Fibroblast of lung (primary cell): Measurements from ENCODE around the gene IL13. TPM values are rescaled to one million over a fixed set of nuclear protein-coding genes. Genes with fewer than 3 reads are reported as not detected.

Experiments used
- DNase-seq, 2 donors: peaks; one replicate each; pipeline versions ENCODE4 v3.0.0 to v3.0.0-alpha.2; 2010; ENCODE audit warnings: low read depth in 2 of 2
- H2AFZ ChIP-seq: 2 replicates; pipeline ENCODE4 v1.5.1; 2012; ENCODE audit warnings: low read length, control low read depth, inconsistent platforms
- H3K27ac ChIP-seq: 2 replicates; pipeline ENCODE4 v1.5.1; 2011; ENCODE audit warnings: low read length, control low read depth; ENCODE audit not compliant: insufficient read depth
- H3K27me3 ChIP-seq: 2 replicates; pipeline ENCODE4 v1.5.1; 2011; ENCODE audit warnings: mild to moderate bottlenecking, low read length; ENCODE audit not compliant: control insufficient read depth, insufficient read depth
- H3K36me3 ChIP-seq: 2 replicates; pipeline ENCODE4 v1.5.1; 2011; ENCODE audit warnings: low read length; ENCODE audit not compliant: control insufficient read depth, insufficient read depth
- H3K4me1 ChIP-seq: 2 replicates; pipeline ENCODE4 v1.5.1; 2011; ENCODE audit warnings: low read length; ENCODE audit not compliant: control insufficient read depth, insufficient read depth; ENCODE audit errors: extremely low read depth
- H3K4me2 ChIP-seq: 2 replicates; pipeline ENCODE4 v1.5.1; 2011; ENCODE audit warnings: low read length, control low read depth; ENCODE audit not compliant: insufficient read depth; ENCODE audit errors: extremely low read depth
- H3K4me3 ChIP-seq, 4 experiments: fragments of 200-600 bp in 1 of 4; sonication (generic) in 1 of 4; replicated peaks in 1 of 4; 2 replicates each; pipeline ENCODE4 v1.5.1; 2011 to 2016; ENCODE audit warnings: low read length in 4 of 4, low read depth in 3 of 4, mild to moderate bottlenecking in 3 of 4, control low read depth in 2 of 4, inconsistent platforms in 1 of 4, mixed read lengths in 1 of 4; ENCODE audit not compliant: insufficient read depth in 1 of 4; ENCODE audit errors: control extremely low read depth in 1 of 4
- H3K79me2 ChIP-seq: 2 replicates; pipeline ENCODE4 v1.5.1; 2012; ENCODE audit warnings: mild to moderate bottlenecking, low read length, inconsistent platforms; ENCODE audit not compliant: control insufficient read depth, insufficient read depth
- H3K9ac ChIP-seq: 2 replicates; pipeline ENCODE4 v1.5.1; 2011; ENCODE audit warnings: mild to moderate bottlenecking, low read length, control low read depth; ENCODE audit not compliant: insufficient read depth
- H3K9me3 ChIP-seq: 2 replicates; pipeline ENCODE4 v1.5.1; 2012; ENCODE audit warnings: low read depth, low read length; ENCODE audit not compliant: control insufficient read depth, insufficient read depth
- H4K20me1 ChIP-seq: 2 replicates; pipeline ENCODE4 v1.5.1; 2011; ENCODE audit warnings: low read length; ENCODE audit not compliant: control insufficient read depth, insufficient read depth; ENCODE audit errors: extremely low read depth
- EZH2 ChIP-seq: IDR thresholded peaks from 2 replicates; pipeline ENCODE4 v1.5.1; 2012; ENCODE audit warnings: low read length, control low read depth, mild to moderate bottlenecking; ENCODE audit errors: missing control alignments
- polyA plus RNA-seq, 2 donors: library from polyadenylated mRNA; depleted of rRNA in 1 of 2; stranded (reverse) in 1 of 2; unstranded in 1 of 2; fragments of >200 nt; gene quantifications; 2 replicates each; pipeline ENCODE4 v1.2.1, GENCODE V29; 2011 to 2012; ENCODE audit warnings: missing spikeins in 1 of 2
- total RNA-seq: library from RNA; depleted of rRNA; stranded (reverse); fragments of >200 nt; gene quantifications from 2 replicates; pipeline ENCODE4 v1.2.1, GENCODE V29; 2014
- TF ChIP-seq, protein P1 (sequence below), 2 donors: IDR thresholded peaks in 1 of 2; conservative IDR thresholded peaks in 1 of 2; 1 replicate in 1 of 2; 2 replicates in 1 of 2; pipeline ENCODE4 v1.5.1; 2011 to 2012; ENCODE audit warnings: low read length in 2 of 2, control low read depth in 1 of 2, inconsistent platforms in 1 of 2, low read depth in 1 of 2, mild to moderate bottlenecking in 1 of 2

The IL13 gene
- total and polyA plus RNA-seq, 2 donors (not counting 1 experiment from before 2014, with no cell fraction given): not detected

DNA sequence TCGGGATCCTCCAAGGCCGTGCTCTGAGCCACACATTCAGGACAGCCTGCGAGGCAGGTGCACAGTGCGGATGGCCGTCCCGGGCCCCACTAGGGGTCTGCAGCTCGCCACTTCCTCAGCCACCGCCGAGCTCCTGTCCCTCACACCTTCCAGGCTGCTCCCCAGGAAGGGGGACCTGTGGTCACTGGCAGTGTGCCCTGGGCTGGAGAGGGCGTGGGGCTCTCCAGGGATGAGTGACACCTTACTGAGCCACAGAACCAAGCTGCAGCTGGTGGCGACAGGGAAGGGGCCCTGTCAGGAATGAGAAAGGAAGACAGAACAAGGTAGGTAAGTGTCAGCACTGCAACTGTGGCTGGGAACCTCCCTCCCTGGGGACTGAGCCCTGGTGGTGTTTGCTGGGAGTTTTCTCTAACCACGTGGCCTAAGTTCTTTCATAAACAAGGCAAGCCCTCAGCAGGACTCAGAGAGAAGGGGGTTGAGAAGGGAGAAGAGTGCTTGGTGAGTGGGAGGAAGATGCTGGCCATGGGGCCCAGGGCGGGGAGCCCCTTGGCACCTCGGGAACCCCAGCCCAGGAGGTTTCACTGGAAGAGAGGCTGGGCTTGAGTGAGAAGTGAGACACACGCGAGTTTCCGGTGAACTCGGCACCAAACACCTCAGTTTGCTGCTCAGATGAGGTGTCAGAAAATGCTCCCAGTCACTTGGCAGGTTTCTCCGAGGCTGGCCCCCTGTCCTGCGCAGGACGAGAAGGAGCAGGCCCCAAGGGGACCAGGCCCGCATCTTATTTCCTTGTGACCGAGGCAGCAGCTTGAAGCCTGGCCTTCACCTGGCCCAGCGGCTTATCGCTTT, 5.2 kb downstream of the IL13 start:
- no peaks in the 10 kb centered on the region for H3K79me2 ChIP-seq
- TF ChIP-seq EZH2: no peak
- TF ChIP-seq, protein P1, sequence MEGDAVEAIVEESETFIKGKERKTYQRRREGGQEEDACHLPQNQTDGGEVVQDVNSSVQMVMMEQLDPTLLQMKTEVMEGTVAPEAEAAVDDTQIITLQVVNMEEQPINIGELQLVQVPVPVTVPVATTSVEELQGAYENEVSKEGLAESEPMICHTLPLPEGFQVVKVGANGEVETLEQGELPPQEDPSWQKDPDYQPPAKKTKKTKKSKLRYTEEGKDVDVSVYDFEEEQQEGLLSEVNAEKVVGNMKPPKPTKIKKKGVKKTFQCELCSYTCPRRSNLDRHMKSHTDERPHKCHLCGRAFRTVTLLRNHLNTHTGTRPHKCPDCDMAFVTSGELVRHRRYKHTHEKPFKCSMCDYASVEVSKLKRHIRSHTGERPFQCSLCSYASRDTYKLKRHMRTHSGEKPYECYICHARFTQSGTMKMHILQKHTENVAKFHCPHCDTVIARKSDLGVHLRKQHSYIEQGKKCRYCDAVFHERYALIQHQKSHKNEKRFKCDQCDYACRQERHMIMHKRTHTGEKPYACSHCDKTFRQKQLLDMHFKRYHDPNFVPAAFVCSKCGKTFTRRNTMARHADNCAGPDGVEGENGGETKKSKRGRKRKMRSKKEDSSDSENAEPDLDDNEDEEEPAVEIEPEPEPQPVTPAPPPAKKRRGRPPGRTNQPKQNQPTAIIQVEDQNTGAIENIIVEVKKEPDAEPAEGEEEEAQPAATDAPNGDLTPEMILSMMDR (conservative IDR thresholded peaks at IDR 0.05 in 1 of 2, IDR thresholded peaks at IDR 0.05 in 1 of 2; ENCODE audit: low read depth in 1 of 2, low read length in 2 of 2): no peak
- no peak overlapping the region for H3K9ac ChIP-seq
- no peak overlapping the region for H3K4me3 ChIP-seq
- H3K36me3 ChIP-seq: no peaks in the 10 kb centered on the region
- no peak overlapping the region for H2AFZ ChIP-seq
- no peak overlapping the region for H3K27ac ChIP-seq
- H3K4me1 ChIP-seq: peaks cover 2% of the 10 kb centered on the region
- no peak overlapping the region for H3K4me2 ChIP-seq
- H3K27me3 ChIP-seq: no peaks in the 10 kb centered on the region
- DNase-seq: no peak
- H3K9me3 ChIP-seq: no peaks in the 10 kb centered on the region
- no peaks in the 10 kb centered on the region for H4K20me1 ChIP-seq

DNA sequence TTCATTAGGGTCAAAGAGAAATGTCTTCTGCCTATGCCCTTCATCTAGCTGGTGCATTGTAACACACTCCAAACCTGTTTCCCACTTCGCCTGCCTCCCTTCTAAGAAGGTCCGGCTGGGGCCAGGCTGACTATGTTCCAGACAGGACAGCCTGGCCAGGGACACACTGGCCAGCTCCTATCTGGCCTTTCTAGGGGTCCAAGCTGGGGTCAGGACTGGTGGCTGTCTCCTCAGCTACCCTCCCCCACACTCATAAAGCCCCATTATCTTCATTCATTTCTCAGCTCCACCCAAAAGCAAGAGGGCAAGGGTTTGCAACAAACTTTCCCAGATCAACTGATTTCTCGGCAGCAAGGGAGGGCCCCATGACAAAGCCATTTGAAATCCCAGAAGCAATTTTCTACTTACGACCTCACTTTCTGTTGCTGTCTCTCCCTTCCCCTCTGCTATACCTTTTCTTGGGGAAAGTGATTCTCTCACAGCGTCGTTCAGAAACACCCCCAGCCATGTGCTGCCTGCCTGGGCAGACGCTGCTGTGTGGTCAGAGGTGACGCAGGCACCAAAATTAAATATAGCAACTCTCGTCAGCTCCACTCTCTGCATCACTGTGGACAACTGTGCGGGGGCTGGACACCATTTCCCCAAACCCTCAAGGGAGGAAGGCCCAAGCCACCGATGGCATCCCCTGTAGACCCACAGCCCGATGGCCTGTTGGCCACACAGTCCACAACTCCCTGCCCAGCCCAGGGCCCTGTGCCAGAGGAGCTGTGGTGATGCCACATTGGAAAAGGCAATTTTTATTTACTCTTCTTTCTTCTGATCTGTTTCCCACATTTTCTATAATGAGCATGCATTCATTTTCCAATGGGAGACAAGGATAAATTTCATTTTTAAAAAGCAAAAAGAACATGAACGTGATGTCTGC, 6.1 kb downstream of the IL13 start:
- Histone ChIP-seq H3K27me3 (no peaks in the 10 kb centered on the region), H3K27ac (no peak overlapping the region), H3K9ac (no peak overlapping the region), H3K36me3 (no peaks in the 10 kb centered on the region), H3K4me2 (no peak overlapping the region), H3K4me3 (no peak overlapping the region), H2AFZ (no peak overlapping the region), H3K4me1 (peaks cover 2% of the 10 kb centered on the region), H3K9me3 (no peaks in the 10 kb centered on the region), H4K20me1 (no peaks in the 10 kb centered on the region), H3K79me2 (no peaks in the 10 kb centered on the region)
- peak in 1 of 2 donors; percentile 8 for DNase-seq
- no peak for TF ChIP-seq EZH2
- TF ChIP-seq, protein P1 (conservative IDR thresholded peaks at IDR 0.05 in 1 of 2, IDR thresholded peaks at IDR 0.05 in 1 of 2; ENCODE audit: low read depth in 1 of 2, low read length in 2 of 2): no peak

DNA sequence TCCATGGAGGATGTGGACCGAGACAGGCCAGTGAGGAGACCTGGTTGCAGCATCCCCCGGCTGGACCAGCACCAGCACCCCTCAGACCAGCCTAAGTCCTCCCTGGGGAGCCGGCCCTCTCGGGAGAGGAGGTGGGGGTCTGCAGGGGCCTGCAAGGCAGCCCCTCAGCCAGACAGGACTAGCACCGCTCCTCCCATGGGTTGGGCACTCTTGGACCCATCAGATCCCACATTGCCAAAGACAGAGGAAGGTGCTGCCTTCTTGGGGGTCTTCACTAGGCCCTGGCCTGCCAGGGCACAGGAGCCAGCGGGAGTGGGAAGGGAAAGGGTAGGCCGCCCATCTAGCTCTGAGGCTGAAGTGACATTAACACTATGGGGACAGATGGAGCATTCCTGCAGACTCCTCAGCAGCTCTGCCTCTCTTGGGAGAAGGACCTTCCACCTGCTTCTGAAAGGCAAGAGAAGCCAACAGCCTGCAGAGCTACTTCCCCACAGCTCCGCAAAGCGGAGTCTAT, 6.8 kb downstream of the IL13 start:
- H4K20me1 ChIP-seq: no peaks in the 10 kb centered on the region
- no peak overlapping the region for H3K9ac ChIP-seq
- no peaks in the 10 kb centered on the region for H3K36me3 ChIP-seq
- no peak overlapping the region for H3K27ac ChIP-seq
- no peaks in the 10 kb centered on the region for H3K79me2 ChIP-seq
- peaks cover 2% of the 10 kb centered on the region for H3K4me1 ChIP-seq
- no peak overlapping the region for H3K4me3 ChIP-seq
- H2AFZ ChIP-seq: no peak overlapping the region
- no peak for DNase-seq
- H3K27me3 ChIP-seq: no peaks in the 10 kb centered on the region
- H3K9me3 ChIP-seq: no peaks in the 10 kb centered on the region
- TF ChIP-seq, protein P1 (conservative IDR thresholded peaks at IDR 0.05 in 1 of 2, IDR thresholded peaks at IDR 0.05 in 1 of 2; ENCODE audit: low read depth in 1 of 2, low read length in 2 of 2): no peak
- no peak for TF ChIP-seq EZH2
- no peak overlapping the region for H3K4me2 ChIP-seq
